Measurements from ENCODE around the gene OLR1. TPM values are rescaled to one million over a fixed set of nuclear protein-coding genes. Genes with fewer than 3 reads are reported as not detected.

OLR1 gene
- total RNA-seq, 1 experiment from 2014 or later, result 0.74 TPM

- intact Hi-C loops (cut with micrococcal nuclease; ENCODE audit: unreplicated experiment), result no loop called here
- TF ChIP-seq CTCF (IDR thresholded peaks at IDR 0.05) (no peak), POLR2AphosphoS5 (IDR thresholded peaks at IDR 0.05; ENCODE audit: low read depth, low read length) (no peak), SIN3A (IDR thresholded peaks at IDR 0.05; ENCODE audit: borderline replicate concordance, insufficient read depth, low read depth, low read length) (no peak), TCF7L2 (IDR thresholded peaks at IDR 0.05; ENCODE audit: low read depth, low read length) (no peak)
- TF ChIP-seq, protein P1, sequence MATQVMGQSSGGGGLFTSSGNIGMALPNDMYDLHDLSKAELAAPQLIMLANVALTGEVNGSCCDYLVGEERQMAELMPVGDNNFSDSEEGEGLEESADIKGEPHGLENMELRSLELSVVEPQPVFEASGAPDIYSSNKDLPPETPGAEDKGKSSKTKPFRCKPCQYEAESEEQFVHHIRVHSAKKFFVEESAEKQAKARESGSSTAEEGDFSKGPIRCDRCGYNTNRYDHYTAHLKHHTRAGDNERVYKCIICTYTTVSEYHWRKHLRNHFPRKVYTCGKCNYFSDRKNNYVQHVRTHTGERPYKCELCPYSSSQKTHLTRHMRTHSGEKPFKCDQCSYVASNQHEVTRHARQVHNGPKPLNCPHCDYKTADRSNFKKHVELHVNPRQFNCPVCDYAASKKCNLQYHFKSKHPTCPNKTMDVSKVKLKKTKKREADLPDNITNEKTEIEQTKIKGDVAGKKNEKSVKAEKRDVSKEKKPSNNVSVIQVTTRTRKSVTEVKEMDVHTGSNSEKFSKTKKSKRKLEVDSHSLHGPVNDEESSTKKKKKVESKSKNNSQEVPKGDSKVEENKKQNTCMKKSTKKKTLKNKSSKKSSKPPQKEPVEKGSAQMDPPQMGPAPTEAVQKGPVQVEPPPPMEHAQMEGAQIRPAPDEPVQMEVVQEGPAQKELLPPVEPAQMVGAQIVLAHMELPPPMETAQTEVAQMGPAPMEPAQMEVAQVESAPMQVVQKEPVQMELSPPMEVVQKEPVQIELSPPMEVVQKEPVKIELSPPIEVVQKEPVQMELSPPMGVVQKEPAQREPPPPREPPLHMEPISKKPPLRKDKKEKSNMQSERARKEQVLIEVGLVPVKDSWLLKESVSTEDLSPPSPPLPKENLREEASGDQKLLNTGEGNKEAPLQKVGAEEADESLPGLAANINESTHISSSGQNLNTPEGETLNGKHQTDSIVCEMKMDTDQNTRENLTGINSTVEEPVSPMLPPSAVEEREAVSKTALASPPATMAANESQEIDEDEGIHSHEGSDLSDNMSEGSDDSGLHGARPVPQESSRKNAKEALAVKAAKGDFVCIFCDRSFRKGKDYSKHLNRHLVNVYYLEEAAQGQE (IDR thresholded peaks at IDR 0.05; ENCODE audit: insufficient read depth in 1 of 2, low read depth in 2 of 2, low read length in 1 of 2), result no peak
- no peaks in the 10 kb centered on the region for H3K4me1 ChIP-seq (ENCODE audit: control insufficient read depth, insufficient read depth, low read length)
- ChIA-PET POLR2A (interaction anchor here (0.7 kb wide), 1 partner anchor 476 kb away, joined by 5 read pairs; no protein-coding TSS in a partner anchor), CTCF (no interaction called here)
- in situ Hi-C loops (cut with HindIII; ENCODE audit: low pct_unique_long_range_greater_than_20kb, low sequenced_read_pairs), result no loop called here
- no peak overlapping the region for H3K27ac ChIP-seq (ENCODE audit: low read length)
- no peak for ATAC-seq
- no peaks in the 10 kb centered on the region for H3K27me3 ChIP-seq (ENCODE audit: control insufficient read depth, insufficient read depth, low read length)
- BruUV-seq (replicated peaks), result no TSS peak
- no peak for DNase-seq (ENCODE audit: low read depth, low spot score)
- H3K36me3 ChIP-seq (ENCODE audit: control insufficient read depth, insufficient read depth, low read length), result no peaks in the 10 kb centered on the region
- H3K4me3 ChIP-seq (ENCODE audit: low read depth in 2 of 2, low read length in 2 of 2), result no peak overlapping the region
- no peaks in the 10 kb centered on the region for H3K9me3 ChIP-seq (ENCODE audit: control insufficient read depth, insufficient read depth, low read depth, low read length)
Observed at GRCh38 chr12:10122689-10123088, 49.2 kb downstream of the OLR1 start.

DNA sequence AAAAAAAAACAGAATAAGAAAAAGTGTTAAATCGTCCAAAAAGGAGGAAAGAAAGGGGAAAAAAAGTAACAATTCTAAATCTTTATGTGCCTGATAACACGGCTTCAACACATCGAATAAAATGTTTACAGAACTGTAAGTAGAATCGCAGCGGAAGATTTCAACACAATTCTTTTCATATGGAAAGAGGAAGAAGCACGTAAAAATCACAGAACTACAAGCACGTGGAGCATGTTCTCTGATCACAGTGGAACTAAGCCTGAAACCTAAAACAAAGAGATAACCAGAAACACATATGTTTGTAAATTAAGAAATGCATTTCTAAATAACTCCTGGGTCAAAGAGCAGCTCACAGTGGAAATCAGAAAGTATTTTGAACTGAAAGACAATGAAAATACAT lies 50.7 kb downstream of the OLR1 start:
- POLR2A ChIA-PET, result no interaction called here
- no peaks in the 10 kb centered on the region for H3K27me3 ChIP-seq (ENCODE audit: control insufficient read depth, insufficient read depth, low read length)
- no peak overlapping the region for H3K4me3 ChIP-seq (ENCODE audit: low read depth in 2 of 2, low read length in 2 of 2)
- no peak overlapping the region for H3K27ac ChIP-seq (ENCODE audit: low read length)
- no peak for ATAC-seq
- H3K36me3 ChIP-seq (ENCODE audit: control insufficient read depth, insufficient read depth, low read length), result no peaks in the 10 kb centered on the region
- no peaks in the 10 kb centered on the region for H3K9me3 ChIP-seq (ENCODE audit: control insufficient read depth, insufficient read depth, low read depth, low read length)
- DNase-seq (ENCODE audit: low read depth, low spot score), result no peak
- in situ Hi-C loops (cut with HindIII; ENCODE audit: low pct_unique_long_range_greater_than_20kb, low sequenced_read_pairs), result no loop called here
- intact Hi-C loops (cut with micrococcal nuclease; ENCODE audit: unreplicated experiment), result no loop called here
- CTCF ChIA-PET, result no interaction called here
- no TSS peak for BruUV-seq (replicated peaks)
- TF ChIP-seq, protein P1 (IDR thresholded peaks at IDR 0.05; ENCODE audit: insufficient read depth in 1 of 2, low read depth in 2 of 2, low read length in 1 of 2), result no peak
- no peak for TF ChIP-seq POLR2AphosphoS5 (IDR thresholded peaks at IDR 0.05; ENCODE audit: low read depth, low read length)
- no peak for TF ChIP-seq CTCF (IDR thresholded peaks at IDR 0.05)
- no peak for TF ChIP-seq SIN3A (IDR thresholded peaks at IDR 0.05; ENCODE audit: borderline replicate concordance, insufficient read depth, low read depth, low read length)
- TF ChIP-seq TCF7L2 (IDR thresholded peaks at IDR 0.05; ENCODE audit: low read depth, low read length), result no peak
- no peaks in the 10 kb centered on the region for H3K4me1 ChIP-seq (ENCODE audit: control insufficient read depth, insufficient read depth, low read length)

Measured in Panc1 (cell line).